GM18858 (cell line): ENCODE data around the gene STYXL1.

Experiments
- ATAC-seq: cut with Tn5 transposase; IDR thresholded peaks from one replicate; pipeline ENCODE4 v1.9.1; 2021; ENCODE audit not compliant: unreplicated experiment

STYXL1 gene

GRCh38 chr7:75960372-75960771, 87.4 kb downstream of the STYXL1 start:
- ATAC-seq: no peak

GRCh38 chr7:75958802-75959543, 88.8 kb downstream of the STYXL1 start:
- no peak for ATAC-seq

GRCh38 chr7:75957021-75957736, 90.6 kb downstream of the STYXL1 start:
- no peak for ATAC-seq

GRCh38 chr7:75955331-75955955, 92.4 kb downstream of the STYXL1 start:
- no peak for ATAC-seq

GRCh38 chr7:75953931-75954330, 93.9 kb downstream of the STYXL1 start:
- no peak for ATAC-seq

- ATAC-seq: no peak
Measured at GRCh38 chr7:75953431-75953830, 94.4 kb downstream of the STYXL1 start.

- no peak for ATAC-seq
Measured at GRCh38 chr7:75951506-75951905, 96.3 kb downstream of the STYXL1 start.

- no peak for ATAC-seq
Measured at GRCh38 chr7:75950111-75950681, 97.6 kb downstream of the STYXL1 start.

GRCh38 chr7:75948179-75948578, 99.6 kb downstream of the STYXL1 start:
- ATAC-seq: no peak
